Stimulated activated CD4-positive, alpha-beta T cell treated with anti-CD3 and anti-CD28 coated beads, Interleukin-1b, Interleukin-23, amount 100 ng/mL, for 4 hours (primary cell): ENCODE results near the gene NLRP7.
"Not testable (repeated sequence)": the region's sequence is repeated elsewhere in the genome, so short reads cannot be mapped to it uniquely, and the experiment has no call there.

Source experiments
- DNase-seq, 2 donors: peaks; one replicate each; pipeline ENCODE4 v3.0.0-alpha.2; 2020; ENCODE audit warnings: low read depth in 2 of 2

NLRP7 gene

DNA sequence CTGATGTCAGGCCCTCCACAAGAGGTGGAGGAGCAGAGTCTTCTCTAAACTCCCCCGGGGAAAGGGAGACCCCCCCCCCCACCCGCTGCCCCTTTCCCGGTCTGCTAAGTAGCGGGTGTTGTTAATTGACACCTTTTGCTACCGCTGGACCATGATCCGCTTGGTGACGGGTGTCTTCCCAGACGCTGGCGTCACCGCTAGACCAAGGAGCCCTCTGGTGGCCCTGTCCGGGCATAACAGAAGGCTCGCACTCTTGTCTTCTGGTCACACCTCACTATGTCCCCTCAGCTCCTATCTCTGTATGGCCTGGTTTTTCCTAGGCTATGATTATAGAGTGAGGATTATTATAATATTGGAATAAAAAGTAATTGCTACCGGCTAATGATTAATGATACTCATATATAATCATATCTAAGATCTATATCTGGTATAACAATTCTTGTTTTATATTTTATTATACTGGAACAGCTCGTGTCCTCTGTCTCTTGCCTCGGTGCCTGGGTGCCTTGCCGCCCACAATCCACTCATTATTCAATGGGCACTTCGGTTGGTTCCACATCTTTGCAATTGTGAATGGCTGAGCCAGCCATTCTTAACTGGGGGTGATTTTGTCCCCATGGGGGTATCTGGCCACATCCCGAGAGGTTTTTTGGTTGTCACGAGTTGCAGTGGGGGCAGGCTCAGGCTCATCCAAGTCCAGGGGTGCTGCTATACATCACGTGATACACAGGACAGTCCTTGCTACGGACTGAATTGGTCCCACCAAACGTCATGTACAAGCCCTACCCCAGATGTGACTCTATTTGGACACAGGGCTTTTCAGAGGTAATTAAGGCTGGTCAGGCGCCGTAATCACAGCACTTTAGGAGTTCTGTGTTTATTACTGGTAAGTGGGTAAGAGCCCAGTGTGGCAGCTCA, 27.4 kb downstream of the NLRP7 start:
- DNase-seq: not testable (repeated sequence)

DNA sequence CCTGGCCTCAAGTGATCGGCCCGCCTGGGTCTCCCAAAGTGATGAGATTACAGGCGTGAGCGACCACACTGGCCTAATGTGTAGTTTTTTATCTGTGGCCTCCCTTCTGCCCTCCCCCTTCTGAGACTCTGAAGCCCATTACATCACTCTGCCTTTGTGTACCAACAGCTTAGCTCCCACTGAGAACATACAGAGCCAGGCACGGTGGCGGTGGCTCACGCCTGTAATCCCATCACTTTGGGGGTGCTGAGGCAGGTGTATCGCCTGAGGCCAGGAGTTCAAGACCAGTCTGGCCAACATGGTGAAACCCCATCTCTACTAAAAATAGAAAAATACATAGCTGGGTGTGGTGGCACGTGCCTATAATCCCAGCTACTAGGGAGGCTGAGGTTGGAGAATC, 28.8 kb downstream of the NLRP7 start:
- DNase-seq: no peak

DNA sequence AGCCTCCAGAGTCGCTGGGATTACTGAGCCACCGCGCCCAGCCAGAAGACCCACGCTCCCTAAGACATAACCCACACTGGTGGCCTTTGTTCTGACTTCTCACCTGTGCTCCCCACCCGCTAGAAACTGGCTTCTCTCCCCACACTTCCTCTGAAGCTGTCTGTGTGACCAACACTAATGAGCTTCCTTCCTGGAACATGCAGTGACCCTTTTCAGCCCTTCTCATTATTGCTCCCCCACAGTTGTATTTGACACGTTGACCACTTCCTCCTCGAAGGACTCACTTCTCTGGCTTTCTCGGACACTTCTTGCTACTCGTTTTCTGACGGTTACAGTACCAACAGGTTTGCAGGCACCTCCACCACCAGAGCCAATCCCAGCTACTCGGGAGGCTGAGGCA, 30.5 kb downstream of the NLRP7 start:
- DNase-seq: no peak

DNA sequence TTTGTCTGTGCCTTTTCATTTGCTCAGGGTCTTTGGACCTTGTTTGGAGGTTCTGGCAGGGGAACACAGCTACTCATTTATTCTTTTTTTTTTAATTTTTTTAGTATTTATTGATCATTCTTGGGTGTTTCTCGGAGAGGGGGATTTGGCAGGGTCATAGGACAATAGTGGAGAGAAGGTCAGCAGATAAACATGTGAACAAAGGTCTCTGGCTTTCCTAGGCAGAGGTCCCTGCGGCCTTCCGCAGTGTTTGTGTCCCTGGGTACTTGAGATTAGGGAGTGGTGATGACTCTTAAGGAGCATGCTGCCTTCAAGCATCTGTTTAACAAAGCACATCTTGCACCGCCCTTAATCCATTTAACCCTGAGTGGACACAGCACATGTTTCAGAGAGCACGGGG, 39.4 kb downstream of the NLRP7 start:
- not testable (repeated sequence) for DNase-seq

DNA sequence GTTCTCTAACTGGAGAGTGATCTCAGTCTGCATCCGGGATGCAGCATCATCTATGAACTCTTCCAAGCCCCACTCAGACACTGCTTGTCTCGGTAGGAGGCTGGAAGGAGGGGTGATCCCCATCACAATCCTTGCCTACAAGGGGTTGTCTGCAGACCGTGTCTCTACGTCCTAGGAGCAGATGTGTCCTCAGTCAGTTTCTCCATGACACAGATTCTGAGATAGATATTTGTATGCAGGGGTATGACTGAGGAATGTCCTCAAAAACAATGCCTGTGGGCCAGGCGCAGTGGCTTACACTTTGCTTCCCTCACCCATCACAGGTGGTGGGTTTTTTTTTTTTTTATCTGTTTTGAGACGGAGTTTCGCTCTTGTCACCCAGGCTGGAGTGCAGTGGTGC, 40.5 kb downstream of the NLRP7 start:
- DNase-seq: no peak

DNA sequence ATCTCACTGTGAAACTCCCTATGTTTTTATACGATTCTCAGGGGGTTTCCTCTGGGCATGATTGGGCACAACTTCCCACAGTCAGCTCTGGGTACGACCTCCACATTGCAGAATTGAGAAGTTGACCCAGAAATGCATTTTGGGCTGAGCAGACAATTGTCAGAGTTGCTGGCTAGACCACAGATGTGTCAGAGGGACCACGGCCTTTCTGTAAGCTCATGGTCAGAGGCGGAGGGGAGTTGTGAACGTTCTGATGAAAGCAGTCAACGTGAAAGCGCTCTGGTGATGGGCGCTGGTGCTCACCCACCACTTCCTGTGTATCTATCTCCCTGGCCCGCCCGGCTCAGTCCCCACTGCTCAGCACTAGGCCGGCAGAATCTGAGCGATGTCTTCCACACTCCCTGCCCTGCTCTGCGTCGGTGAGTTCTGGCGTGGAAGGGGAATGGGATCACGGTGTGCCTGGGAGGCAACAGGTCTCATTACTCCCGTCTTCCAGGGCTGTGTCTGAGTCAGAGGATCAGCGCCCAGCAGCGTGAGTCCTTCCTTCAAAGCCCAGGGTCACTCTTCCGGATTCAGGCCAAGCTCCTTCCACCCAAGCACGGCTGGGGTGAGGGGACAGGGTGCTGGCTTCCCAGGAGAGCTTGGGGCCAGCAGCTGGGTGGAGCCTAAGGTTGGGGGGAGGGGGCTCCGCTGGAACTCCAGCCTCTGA, 41.4 kb downstream of the NLRP7 start, which contains the start of gene NCR1:
Gene NCR1, plus strand, starts transcription at position 346 of the 709 bp plus-strand sequence. Its CDS starts 40 bp downstream, at position 386.
- DNase-seq: no peak

DNA sequence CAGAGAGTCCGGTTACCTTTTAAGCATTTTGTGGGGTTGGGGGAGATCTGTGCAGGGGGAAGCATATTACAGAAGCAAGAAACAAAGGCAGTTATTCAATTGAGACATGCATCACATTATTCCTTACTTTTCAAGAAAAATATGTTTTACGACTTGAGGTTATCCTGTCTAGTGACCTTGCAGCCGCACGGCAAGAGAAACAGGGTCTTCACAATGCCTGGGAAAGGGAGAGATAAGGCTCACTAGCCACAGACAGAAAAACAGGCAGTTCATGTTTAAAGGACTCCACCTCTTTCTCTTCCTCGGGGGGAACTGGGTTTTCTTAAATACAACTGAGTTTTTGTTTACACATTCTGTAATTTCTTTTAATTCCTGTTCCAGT, 41.9 kb downstream of the NLRP7 start:
- no peak for DNase-seq

DNA sequence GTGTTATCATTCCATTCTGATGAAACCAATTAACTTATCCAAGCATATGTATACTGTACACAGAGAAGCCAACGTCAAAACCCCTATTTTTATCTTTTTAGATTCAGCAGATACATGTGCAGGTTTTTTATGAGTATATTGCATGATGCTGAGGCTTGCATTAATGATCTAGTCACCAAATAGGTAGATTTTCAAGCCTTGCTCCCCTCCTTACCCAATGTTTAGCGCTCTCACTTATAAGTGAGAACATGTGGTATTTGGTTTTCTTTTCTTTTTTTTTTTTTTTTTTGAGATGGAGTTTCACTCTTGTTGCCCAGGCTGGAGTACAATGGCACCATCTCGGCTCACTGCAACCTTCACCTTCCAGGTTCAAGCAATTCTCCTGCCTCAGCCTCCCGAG, 43.1 kb downstream of the NLRP7 start:
- DNase-seq: not testable (repeated sequence)

DNA sequence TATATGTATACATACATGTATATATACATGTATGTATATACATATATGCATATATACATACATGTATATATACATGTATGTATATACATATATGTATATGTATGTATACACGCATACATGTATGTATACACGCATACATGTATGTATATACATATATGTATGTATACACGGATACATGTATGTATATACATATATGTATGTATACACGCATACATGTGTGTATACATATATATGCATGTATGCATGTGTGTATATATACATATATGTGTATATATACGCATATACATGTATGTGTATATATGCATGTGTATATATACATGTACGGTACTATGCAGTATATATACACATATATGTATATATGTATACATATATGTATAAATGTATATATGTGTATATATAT, 44.0 kb downstream of the NLRP7 start:
- no peak for DNase-seq

DNA sequence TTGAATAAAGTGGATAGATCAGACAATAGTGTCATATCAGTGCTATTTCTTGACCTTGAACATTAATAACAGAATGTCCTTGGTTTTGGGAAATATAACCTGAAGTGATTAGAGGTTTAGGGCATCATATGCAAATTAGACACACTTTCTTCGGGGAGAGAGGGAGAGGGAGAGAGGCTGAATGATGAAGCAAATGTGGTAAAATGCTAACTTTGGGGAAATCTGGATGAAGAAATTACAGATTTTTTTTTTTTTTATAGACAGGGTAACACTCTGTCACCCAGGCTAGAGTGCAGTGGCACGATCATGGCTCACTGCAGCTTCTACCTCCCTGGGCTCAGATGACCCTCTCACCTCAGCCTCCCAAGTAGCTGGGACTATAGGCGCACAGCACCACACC, 45.3 kb downstream of the NLRP7 start:
- DNase-seq: no peak

DNA sequence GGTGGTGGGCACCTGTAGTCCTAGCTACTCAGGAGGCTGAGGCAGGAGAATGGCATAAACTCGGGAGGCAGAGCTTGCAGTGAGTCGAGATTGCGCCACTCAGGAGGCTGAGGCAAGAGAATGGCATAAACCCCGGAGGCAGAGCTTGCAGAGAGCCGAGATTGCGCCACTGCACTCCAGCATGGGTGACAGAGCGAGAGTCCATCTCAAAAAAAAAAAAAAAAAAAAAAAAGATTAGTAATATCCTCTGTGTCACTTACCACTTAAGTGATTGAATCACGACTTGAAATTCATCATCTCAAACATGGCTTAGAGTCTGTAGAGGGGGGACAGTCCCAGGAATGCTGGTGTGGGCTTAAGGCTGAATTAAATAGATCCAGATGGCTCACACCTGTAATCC, 46.2 kb downstream of the NLRP7 start:
- not testable (repeated sequence) for DNase-seq

DNA sequence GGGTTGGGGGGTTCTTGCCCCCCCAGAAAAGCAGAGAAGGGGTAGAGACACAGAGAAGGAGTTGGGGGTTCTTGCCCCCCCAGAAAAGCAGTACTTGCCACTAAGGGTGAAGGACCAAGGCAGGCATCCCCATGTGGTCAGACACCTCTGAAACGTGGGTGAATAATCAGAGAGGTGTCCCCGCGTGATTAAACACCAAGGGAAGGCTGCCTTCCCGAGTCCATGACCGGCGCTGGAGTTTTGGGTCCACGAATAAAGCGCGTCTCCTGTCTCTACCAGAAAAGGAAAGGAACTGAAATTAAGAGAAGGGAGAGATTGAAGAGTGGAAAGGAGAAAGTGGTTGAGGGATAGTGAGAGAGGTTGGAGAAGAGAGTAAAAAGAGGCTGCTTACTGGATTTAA, 47.7 kb downstream of the NLRP7 start:
- not testable (repeated sequence) for DNase-seq

DNA sequence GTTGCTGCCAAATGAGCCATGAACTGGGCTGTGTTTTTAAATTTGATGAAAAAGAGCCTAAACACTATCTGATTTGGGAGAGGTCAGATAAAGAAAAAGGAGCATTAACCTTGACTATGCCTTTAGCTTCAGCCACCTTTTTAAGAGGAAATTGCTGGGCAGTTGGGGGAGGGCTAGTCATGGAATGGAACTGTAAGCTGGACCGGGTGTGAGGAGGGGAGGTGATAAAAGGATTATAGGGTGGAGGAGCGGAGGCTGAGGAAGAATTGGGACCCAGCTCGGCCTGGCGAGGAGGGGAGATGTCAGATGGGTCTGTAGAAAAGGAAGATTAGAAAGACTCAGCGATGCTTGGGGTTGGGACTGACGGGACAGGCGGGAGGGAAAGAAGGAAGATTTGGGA, 48.6 kb downstream of the NLRP7 start:
- DNase-seq: not testable (repeated sequence)

DNA sequence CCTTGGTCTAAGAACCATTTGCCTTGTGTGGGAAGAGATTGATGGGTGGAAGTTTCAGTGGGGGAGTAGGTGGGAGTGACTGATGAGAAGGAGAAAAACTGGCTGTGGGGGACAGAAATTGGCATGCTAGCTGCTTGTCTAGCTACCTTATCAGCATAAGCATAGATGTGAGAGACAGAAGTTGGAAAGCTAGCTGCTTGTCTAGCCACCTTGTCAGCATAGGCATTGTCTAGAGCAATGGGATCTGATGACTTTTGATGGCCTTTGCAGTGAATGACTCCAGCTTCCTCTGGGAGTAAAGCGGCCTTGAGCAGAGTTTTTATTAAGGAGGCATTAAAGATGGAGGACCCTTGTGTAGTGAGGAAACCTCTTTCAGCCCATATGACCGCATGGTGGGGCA, 51.3 kb downstream of the NLRP7 start:
- DNase-seq: no peak

DNA sequence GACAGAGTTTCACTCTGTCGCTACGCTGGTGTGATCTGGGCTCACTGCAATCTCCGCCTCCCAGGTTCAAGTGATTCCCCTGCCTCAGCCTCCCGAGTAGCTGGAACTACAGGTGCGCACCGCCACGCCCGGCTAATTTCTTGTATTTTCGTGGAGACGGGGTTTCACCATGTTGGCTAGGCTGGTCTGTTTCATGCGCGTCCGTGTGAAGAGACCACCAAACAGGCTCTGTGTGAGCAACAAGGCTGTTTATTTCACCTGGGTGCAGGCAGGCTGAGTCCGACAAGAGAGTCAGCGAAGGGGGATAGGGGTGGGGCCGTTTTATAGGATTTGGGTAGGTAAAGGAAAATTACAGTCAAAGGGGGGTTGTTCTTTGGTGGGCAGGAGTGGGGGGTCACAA, 53.2 kb downstream of the NLRP7 start:
- DNase-seq: not testable (repeated sequence)

DNA sequence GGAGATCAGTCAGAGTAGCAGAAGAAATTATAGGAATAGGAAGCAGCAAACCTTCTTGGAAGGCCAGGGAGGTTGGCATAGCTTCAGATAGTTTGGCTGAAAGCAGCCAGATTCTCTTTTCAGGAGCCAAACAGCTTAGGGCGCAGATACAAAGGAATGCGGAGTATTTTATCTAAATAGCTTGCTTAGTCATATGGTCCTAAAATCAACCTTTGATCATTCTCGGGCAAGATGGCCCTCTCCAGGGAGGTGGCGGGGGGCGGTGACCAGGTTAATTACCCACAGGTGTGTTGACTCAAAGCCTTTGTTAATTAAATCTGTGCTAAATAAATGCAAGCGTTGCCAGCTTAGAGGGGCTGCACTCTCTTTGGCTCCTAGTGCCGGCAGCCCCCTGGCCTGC, 53.9 kb downstream of the NLRP7 start:
- DNase-seq: no peak

DNA sequence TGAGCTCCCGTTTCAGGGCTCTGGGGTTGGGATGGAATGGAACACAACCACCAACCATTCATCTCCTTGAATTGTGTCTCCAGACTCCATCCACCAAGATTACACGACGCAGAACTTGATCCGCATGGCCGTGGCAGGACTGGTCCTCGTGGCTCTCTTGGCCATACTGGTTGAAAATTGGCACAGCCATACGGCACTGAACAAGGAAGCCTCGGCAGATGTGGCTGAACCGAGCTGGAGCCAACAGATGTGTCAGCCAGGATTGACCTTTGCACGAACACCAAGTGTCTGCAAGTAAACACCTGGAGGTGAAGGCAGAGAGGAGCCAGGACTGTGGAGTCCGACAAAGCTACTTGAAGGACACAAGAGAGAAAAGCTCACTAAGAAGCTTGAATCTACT, 57.8 kb downstream of the NLRP7 start:
- no peak for DNase-seq

DNA sequence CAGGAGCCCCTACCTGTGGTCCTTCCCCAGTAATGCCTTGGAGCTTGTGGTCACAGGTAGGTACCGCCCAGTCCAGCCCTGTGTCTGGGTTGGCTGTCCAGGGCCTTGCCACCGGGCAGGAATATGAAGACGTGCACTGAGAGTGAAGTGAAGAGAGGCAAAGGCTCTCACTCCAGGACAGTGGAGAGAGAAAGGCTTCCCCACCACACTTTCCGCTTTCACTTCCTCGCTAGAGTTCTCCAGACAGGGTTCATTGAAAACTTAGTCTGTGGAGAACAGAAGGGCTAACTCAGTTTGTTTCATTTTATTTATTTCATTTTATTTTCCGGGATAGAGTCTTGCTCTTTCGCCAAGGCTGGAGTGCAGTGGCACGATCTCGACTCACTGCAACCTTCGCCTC, 59.1 kb downstream of the NLRP7 start:
- DNase-seq: no peak

DNA sequence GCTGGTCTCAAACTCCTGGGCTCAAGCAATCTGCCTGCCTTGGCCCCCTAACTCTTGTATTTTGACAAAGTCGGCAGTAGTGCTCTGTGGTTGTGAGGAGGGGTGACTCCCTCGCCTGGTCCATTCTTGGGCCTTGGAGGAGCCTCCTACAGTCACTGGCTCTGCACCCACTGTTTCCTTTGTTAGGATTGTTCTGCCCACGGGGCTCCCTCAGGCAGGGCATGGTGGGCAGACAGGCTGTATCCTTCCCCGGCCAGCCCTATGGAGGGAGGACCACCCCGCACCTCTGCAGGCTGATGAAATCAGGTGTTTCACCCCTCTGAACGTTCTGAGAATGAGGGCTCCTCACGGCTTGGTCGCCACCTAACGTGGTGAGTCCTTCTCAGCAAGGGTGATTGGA, 64.1 kb downstream of the NLRP7 start:
- no peak for DNase-seq

DNA sequence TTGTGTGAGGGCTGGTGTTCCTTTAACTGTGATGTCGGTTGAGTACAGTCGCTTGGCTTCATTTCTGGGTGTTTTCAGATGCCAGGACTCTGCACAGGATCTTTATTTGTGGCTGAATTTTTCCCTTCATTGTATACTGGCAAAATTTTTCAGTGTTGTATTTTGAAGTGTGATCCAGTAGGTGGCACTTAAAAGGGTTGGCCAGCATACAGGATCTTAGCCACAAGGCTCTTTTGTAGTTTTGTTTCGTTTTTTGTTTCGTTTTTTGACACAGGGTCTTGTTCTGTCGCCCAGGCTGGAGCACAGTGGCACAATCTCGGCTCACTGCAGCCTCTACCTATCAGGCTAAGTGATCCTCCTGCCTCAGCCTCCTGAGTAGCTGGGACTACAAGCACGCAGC, 64.6 kb downstream of the NLRP7 start:
- DNase-seq: no peak

DNA sequence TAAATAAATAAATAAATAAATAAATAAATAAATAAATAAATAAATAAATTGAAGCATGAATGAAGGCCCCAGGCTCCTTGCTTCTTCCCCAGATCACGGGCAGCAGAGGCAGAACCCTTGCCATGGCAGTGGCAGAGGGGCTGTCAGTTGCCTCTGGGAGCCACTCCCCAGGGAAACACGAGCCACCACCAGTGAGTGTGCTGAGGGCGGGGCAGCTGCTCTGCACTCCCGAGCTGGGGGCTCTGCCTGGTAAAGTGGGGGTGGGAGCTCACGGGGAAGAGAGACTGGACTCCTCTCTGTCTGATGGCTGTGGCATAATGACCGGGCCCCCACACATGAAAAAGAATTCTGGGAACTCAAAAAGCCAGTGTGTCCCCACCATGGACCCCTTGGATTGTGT, 65.4 kb downstream of the NLRP7 start:
- DNase-seq: no peak

DNA sequence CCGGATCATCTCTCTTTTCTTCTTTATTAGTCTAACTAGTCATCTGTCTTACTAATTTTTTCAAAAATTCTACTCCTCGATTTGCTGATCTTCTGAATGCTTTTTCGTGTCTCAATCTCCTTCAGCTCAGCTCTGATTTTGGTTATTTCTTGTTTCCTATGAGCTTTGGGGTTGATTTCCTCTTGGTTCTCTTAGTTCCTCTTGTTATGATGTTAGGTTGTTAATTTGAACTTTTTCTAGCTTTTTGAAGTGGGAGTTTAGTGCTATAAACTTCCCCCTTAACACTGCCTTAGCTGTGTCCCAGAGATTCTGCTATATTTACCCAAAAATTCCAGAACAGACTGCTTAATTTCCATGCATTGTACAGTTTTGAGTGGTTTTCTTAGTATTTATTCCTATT, 69.9 kb downstream of the NLRP7 start:
- DNase-seq: no peak

DNA sequence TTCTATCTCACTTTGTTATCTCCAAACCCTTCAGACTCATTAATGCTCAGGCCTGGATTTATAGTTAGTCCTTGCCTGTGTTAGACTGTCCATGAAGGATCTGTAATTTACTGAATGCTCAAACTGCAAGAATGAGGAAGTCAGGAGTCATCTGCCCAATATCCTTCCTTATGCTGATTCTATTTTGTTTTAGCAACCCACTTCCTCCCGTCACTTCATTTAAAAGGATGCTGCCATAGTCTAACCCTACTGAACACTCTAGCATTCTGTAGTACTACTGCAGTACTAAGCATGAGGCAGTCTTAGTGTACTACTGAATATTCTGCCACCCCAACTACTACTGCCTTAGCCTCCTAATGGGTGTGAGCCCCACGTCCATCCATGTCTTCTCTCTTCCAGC, 71.8 kb downstream of the NLRP7 start:
- no peak for DNase-seq
